IPS DF 19.7 (cell line): ENCODE data around the gene CAPN8.

Experiments used
- DNase-seq: peaks from one replicate; pipeline ENCODE4 v3.0.0-alpha.2; 2013; ENCODE audit warnings: low read depth, low spot score

Gene CAPN8

DNA sequence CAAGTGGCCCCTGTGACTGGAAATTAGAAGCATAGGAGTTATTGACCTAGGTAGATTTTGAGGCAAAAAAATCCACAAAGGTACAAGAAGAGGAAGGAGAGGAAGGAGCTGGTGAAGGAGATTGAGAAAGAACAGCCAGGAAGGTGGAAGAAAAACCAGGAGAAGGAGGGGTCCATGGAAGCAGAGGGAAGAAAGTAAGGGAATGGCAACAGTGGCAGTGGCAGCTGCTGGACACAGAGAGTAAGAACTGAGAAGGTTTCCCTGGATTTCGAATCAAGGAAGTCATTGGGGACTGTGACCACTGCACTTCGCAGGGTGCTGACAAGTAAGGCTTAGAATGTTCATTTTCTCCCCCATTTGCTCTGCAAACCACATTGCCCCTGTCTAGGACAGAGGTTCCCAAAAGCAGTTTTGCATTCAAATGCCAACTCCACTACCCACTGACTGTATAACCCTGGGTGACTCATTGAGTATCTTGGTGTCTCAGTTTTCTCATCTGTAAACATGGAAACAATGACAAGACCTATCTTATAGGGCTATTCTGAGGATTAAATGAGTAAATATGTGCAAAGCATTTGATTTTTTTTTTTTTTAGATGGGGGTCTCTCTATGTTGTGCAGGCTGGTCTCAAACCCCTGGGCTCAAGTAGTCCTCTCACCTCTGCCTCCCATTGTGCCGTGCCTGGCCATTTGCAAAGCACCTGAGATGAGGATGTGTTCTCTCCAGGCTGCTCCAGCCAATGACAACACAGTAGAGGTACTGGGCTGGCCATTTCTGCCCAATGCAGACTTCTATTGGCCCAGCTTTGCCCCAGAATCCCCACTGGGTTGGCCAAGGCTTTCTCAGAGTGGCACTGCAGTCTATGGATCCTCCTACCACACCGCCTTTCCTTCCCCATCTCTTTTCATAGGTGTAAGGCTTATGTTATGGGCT is 37.5 kb upstream of the CAPN8 start:
- no peak for DNase-seq

DNA sequence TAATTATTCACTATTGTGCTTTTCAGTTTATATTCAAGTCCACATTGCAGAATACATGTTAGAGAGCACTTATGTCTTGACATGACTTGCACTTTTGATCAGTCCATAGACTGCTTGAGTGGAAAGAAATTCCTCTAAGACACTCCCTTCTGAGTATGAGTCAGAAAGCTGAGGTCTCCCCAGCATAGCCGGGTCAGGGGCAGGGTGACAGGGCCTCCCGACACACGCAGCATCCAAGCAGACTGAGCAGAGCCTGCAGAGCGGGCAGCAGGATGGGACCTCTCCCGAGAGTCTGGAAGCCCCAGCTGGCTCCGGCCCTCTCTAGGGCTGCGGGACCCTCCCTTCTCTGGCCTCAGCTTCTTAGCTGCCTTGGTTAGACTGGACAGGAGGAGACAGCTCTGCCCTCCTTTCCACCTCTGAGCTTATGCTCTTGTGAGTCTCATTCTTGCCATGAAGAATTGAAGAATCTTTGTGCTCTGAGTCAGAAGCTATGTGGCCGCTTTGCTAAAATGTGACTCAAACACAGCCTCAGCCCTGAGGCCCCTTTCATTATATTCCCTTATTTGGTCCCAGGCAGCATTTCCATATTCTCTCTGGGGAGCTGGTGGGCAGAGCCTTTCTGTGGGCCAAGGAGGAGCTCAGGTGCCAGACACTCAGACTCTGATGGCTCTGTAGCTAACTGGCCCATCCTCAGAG is 35.6 kb upstream of the CAPN8 start:
- no peak for DNase-seq

DNA sequence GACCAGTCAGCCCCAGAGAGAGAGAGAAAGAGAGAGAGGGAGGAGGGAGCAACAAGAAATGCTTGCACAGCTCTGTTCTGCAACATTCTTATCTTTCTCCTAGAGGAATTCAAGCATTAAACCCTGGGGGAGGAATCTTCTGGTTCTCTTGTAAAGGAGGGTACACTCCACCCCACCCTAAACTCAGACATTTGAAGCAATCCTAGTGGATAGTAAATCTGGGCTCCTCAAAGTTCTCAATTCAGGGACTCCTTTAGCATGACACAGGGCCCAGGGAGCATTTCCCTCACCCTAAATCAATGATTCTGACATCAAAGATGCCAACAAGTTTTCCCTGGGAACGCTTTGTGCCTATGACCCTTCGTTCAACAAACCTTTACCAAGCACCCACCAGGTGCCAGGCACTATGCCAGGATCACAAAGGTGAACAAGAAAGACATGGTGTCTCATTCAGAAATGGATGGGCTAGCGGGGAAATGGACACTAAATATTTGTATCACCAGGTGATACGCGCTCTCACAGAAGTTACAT is 35.0 kb upstream of the CAPN8 start:
- no peak for DNase-seq

DNA sequence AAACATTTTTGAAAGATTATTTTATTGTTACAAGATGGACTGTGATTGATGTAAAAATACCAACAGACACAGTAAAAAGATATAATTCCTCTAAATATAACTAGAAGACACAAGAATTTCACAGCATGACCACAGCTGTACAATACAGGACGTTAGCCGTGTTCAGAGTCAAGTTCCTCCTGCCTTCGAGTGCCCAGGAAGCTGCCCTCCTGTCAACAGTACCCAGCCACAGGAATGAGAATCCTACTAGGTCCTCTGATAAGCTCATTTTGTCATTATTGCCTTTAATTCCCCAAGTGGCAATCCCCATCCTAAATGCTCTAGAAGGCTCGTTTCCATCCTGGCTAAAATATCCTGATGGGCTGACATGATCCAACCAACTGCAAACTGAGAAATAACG is 30.4 kb upstream of the CAPN8 start:
- no peak for DNase-seq

DNA sequence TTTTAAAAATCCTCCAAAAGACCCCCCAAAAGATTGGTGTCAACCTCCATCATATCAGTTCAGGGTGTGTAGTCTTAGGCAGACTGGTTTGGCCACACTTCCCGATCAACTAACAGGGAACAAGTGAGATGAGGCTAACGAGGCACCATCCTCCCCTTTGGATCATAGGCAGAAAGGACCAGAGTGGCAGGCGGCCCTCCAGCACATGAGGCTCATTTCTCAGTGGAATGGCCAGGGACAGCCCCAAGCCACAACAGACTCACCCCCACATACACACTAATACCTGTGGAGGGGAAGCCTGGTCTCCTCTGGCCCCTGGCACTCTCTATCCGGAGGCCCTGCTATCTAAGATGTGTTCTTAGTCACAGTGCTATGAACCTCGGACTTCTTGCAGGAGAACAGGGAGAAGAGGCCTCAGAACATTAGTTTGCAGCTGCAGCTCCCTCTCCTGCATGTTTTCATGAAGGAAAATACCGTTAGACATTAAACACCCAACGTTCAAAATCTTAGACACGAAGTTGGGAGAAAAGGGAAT is 29.6 kb upstream of the CAPN8 start:
- DNase-seq: no peak

DNA sequence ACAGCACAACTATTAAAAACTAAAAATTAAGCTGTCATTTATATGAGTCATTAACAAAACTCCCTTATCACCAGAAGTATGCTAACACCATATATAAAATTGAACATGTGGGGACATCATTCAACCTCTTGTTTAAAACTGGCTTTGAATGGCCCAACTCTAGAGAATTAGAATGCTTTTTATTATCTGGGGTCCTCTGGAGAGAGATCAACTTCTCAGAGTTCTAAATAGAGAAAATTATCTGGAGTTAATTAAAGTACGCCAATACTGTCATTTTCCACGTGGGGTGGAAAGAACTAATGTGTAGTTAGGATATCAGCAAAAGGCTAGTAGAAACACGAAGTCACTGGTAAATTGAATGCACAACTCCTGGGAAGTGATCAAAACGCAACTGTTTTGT is 25.6 kb upstream of the CAPN8 start:
- DNase-seq: no peak

DNA sequence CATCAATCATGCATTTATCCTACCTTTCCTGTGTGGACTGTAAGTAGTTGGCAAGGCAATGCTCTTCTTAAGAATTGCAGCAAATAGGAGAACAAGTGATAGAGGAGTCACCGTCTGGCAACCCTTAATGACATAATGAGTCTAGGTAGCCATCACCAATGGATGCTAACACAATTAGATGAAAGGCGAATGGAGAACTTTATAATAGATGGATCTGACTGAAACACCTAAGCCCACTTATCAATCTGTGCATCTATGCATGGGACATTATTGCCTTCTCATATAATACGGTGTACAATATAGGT is 18.9 kb upstream of the CAPN8 start:
- DNase-seq: no peak

DNA sequence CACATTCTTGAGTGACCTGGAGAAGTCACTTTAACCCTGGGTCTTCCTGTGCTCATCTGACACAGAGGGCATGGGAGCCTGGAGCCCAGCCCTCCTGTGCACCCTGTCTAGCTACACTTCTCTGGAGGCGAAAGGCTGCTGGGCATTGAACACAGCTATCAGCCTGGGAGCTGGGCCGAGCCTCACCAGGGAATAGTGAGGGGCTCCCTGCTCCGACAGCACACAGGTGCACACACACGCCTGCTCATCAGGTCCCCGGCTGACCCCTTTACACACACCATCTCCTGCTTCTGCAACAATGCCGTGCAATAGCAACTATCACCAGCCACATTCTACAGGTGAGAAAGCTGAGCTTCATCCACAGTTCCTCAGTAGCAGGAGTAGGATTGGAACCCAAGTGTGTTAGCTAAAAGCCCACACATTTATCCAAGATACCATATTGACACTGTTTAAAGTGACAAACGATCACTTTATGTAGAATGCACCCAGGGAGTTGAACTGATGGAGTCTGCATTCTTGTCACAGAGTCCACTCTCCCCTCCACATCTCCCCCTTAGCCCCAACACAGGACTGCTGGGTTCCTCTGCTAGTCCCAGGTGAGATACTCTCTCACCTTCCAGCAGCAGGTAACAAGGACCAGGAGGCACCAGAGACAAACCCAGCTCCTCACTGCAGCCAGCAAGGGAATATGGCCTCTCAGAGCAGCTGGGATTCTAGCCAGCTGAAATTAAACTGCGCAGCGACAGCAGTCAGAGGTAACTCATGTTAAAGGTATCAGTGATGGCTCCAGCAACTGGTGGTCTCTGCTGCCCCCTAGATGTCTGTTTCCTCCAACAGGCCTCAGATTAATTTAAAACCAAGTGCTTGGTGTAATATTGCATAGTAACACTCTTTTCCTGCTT is 18.3 kb upstream of the CAPN8 start:
- DNase-seq: no peak

DNA sequence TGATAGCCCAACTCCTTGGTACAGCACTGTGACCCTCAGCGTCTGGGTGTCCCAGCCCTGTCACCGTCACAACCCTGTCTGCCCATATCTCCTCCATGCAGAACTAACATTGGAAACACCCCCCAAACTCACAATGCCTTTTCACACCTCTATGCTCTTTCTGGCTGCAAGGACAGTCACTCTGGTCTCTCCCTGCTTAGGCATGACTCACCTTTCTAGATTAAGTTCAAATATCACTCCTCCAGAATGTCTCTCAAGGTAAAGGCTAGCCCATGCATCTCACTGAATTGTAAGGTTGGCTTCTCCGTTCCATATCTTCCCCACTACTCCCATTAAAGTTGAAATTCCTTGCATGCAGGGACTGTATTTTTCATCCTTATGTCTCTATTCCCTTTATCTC is 17.0 kb upstream of the CAPN8 start:
- DNase-seq: no peak

DNA sequence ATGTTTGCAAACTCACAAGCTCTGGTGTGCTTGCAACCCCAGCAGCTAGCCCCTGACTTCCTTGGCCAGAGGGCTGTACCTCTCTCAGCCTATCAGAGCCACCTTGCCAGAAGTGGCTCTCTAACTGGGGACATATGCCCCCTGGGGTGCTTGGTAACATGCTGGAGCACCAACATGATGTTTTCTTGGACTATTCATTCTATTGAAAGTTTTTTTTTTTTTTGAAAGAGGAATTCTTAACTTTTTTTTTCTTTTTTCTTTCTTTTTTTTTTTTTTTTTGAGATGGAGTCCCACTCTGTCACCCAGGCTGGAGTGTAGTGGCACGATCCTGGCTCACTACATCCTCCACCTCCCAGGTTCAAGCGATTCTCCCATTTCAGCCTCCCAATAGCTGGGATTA is 14.7 kb upstream of the CAPN8 start:
- DNase-seq: no peak

DNA sequence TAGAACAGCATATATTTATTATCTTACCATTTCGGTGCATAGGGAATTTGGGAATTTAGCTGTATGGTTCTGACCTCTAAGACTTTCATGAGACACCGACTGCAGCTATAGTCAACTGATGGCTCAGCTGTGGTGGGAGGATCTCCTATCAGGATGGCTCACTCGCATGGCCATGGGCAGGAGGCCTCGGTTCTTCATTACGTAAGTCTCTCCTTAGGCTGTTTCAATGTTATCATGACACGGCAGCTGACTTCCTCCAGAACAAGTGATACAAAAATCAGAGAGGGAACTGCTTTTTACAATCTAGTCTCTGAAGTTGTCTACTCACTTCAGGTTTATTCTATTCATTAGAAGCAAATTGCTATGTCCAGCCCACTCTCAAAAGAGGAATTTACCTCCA is 13.3 kb upstream of the CAPN8 start:
- DNase-seq: no peak

DNA sequence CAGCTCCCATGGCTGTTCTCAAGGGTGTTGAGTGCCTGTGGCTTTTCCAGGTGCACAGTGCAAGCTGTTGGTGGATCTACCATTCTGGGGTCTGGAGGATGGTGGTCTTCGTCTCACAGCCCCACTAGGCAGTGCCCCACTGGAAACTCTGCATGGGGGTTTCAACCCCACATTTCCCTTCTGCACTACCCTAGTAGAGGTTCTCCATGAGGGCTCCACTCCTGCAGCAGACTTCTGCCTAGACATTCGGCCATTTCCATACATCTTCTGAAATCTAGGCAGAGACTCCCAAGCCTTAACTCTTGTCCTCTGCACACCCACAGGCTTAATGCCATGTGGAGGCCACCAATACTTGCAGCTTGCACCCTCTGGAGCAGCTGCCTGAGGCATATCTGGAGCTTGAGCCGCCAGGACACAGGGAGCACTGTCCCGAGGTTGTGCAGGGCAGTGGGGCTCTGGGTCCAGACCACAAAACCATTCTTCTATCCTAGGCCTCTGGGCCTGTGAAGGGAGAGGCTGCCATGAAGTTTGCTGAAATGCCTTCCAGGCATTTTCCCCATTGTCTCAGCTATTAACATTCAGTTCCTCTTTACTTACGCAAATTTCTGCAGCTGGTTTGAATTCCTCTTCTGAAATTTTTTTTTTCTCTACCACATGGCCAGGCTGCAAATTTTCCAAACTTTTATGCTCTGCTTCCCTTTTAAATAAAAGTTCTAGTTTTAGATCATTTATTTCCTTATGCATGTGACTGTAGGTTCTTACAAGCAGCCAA is 8.8 kb upstream of the CAPN8 start:
- no peak for DNase-seq

DNA sequence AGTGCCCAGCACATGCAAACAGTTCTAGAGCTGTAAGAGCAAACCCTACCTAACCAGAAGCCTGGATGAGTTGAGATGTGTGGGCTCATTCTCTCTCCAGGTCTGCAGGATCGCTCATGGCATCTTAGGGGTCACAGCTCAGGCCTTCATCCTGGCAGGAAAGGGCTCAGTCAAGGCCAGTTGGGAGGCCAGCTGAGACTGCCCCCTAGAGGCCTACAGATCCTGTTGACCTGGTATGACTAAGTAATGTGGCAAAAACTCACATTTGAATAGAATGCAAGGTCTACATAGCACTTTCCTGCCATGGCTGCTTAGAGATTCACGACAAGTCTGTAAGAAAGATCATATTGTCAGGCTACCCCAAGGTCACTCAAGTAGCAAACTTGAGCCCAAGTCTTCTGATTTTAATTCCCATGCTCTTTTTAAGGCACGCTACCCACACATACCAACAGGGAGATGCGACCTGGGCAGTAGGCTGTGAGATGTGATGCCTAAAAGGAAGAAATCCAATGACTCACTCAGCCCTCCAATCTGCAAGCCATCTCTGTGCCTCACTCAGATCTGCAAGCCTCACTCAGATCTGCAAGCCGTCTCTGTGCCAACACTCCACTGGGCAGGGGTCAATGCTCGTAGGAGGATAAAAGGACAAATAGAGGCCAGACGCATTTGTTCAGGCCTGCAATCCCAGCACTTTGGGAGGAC is 5.1 kb upstream of the CAPN8 start:
- DNase-seq: peak; percentile 61

DNA sequence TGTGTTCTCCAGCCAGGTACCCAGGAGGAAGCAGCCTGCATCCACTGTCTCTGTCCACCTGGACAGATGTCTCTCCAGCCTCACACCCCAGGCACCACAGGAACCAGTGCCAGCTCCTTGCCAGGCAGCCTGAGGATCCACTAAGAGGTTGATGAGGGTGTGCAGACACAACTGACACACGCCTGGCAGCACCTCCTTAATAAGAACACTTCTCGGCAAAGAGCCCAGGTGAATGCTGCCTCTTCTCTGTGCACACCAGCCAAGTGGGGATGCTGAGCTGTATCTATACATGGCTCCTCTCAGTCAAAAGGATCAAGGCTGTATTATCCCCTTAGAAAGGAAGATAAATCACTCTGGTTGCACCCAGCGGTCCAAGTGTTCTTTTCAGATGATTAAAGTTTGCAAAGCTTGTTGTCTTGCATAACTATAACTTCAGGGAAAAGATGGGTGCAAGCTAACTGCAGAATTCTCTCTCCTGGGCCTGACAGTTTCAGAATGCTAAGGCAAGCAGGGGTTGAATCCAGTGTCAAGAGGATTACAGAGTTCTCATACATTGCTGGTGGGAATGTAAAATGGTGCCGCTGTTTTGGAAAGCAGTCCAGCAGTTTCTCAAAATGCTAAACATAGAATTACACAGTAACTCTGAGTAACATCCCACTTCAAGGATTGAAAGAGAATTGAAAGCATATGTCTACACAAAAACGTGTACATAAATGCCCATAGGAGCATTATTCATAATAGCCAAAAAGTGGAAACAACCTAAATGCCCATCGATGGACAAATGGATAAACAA is 3.7 kb upstream of the CAPN8 start:
- no peak for DNase-seq

DNA sequence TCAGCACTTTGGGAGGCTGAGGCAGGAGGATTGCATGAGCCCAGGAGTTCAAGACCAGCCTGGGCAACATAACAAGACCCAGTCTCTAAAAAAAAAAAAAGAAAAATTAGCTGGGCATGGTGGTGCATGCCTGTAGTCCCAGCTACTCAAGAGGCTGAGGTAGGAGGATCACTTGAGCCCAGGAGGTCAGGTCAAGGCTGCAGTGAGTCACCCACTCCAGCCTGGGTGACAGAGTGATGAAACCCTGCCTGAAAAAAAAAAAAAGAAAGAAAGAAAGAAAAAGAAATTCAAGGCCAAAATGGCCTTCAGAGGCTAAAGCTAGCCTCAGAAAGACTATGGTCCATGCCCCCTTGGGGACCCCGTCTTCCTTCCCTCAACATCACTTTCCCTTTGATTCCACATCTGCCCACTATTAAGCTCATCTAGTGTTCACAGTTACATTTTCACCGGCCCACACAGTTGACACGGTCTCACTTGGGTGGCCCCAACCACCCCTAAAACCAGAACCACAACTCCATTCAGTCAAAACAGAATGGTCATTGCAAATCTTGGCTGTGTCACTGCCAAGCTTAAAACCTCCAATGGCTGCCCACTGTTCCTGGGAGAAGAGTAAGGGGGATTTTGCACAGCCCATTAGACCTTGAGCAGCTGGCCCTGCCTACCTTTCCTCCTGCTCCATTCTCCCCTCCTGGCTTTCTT is 2.1 kb upstream of the CAPN8 start:
- no peak for DNase-seq

DNA sequence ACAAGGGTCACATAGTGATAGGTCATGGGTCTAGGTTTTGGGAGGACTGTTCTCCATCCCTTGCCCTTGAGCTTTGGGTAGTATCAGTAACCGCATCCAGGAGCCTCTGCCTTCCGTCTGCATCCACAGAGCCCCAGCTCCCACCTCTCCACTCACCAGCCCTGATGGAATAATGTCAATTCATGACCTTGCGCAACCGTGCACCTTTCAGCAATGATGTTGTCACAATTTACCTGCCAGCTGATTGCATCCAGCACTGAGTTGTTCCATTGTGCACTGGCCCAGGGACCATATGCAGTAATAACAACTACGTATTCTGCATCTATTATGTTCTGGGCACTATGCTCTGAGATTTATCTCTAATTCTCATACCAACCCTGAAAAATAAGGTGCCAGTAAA is 1.4 kb downstream of the CAPN8 start:
- DNase-seq: no peak

DNA sequence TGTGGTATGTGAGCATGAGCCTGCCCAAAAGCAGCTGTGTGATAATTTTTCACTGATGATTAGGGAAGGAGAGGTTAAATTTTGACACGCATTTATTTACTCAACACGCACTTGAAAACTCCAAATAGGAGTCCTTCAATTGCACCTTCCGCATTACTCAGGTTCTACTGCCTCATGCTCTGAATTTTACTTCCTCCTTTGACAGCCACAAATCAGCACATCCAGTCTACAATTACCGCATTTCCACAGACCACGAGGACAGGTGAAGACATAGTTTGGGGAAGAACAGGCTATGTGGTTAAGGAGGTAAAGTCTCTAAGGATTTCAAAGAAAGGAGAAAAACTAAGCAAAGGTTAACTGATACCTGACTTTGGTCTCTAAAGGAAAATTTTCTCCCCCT is 2.6 kb downstream of the CAPN8 start:
- no peak for DNase-seq

DNA sequence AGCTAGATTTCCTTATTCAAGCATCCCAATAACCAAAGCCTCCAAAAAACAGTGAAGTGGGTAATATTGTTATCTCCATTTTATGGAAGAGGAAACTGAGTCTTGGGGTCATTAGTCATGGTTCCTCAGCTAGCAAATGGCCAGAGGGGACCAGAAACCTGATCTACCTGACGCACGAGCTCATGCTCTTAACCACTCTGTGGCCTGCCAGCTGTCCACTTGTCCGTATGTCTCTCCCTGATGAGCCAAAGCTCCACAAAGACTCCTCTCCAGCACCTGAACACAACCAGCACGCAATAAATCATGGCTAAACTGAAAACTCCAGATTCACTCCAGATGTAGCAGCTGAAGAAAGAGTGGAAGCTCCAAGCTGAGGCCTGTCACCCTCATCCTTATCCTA is 5.8 kb downstream of the CAPN8 start:
- no peak for DNase-seq

DNA sequence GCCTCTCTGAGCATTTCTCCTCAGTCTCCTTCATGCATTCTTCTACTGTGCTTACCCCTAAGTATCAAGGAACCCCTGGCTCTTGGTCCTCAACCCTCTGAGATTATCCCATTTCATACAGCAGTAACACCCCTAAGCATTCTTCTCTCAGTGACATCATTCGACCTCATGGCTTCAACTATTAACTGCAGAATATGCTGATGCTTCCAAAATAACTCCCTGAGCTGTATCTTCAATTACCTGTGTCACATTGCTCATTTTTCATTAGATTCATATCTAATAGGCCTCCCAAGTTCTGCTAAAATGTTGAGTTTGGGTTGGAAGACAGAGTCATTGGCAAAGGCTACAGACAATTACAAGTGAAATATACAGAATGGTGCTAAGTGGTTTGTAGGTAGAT is 7.5 kb downstream of the CAPN8 start:
- no peak for DNase-seq
